ENCODE data around the gene INAFM2.

Gene INAFM2

GRCh38 chr15:40369971-40370370 is 46.5 kb downstream of the INAFM2 start:
- Histone ChIP-seq H3K27ac (no peak overlapping the region), H3K4me3 (no peak overlapping the region)

- H3K27ac ChIP-seq: no peak overlapping the region
Measured at GRCh38 chr15:40372981-40373380, 49.5 kb downstream of the INAFM2 start.

More at GRCh38 chr15:40372981-40373380, 49.5 kb downstream of the INAFM2 start:
- no peak overlapping the region for H3K4me3 ChIP-seq

All from skin epidermis (tissue), 12 donors.